Thoracic aorta (tissue), 2 donors: ENCODE results near the gene TNIP3. TPM values are rescaled to one million over a fixed set of nuclear protein-coding genes. Genes with fewer than 3 reads are reported as not detected.

Experiments used
- ATAC-seq: fragments of 150-250 bp; one replicate; pipeline ENCODE4 v1.8.0; 2017; ENCODE audit warnings: low read depth; ENCODE audit not compliant: insufficient number of reproducible peaks, low FRiP score
- DNase-seq: peaks from one replicate; pipeline ENCODE4 v3.0.0-alpha.2; 2020; ENCODE audit warnings: low spot score
- H3K27ac ChIP-seq, 2 donors: fragments of 200-600 bp; sonication (generic); 1 replicate in 1 of 2; 2 replicates in 1 of 2; pipeline ENCODE4 v1.5.1; 2016; ENCODE audit warnings: mild to moderate bottlenecking in 2 of 2, moderate library complexity in 2 of 2
- H3K27me3 ChIP-seq: fragments of 200-600 bp; sonication (generic); replicated peaks from 2 replicates; pipeline ENCODE4 v1.6.0; 2016; ENCODE audit warnings: mild to moderate bottlenecking; ENCODE audit not compliant: insufficient read depth
- H3K36me3 ChIP-seq: fragments of 200-600 bp; sonication (generic); one replicate; pipeline ENCODE4 v1.5.1; 2016
- H3K4me1 ChIP-seq, 2 donors: fragments of 200-600 bp; sonication (generic); 1 replicate in 1 of 2; 2 replicates in 1 of 2; pipeline versions ENCODE4 v1.5.1 to v1.6.0; 2016; ENCODE audit warnings: low read depth in 2 of 2, mild to moderate bottlenecking in 1 of 2; ENCODE audit not compliant: control insufficient read depth in 1 of 2
- H3K4me3 ChIP-seq: fragments of 200-600 bp; sonication (generic); 2 replicates; pipeline ENCODE4 v1.5.1; 2016; ENCODE audit warnings: mild to moderate bottlenecking
- H3K9me3 ChIP-seq: fragments of 200-600 bp; sonication (generic); 2 replicates; pipeline ENCODE4 v1.5.1; 2016
- total RNA-seq, 2 donors: library from RNA; depleted of rRNA; stranded (reverse); fragments of >200 nt; gene quantifications; one replicate each; pipeline versions ENCODE4 v1.1.0 to v1.2.3, GENCODE V29; 2016
- TF ChIP-seq, protein P1 (sequence below): fragments of 200-600 bp; sonication (generic); IDR thresholded peaks from one replicate; pipeline ENCODE4 v1.5.1; 2019; ENCODE audit warnings: antibody characterized with exemption

TNIP3 gene
- total RNA-seq, 2 donors from 2014 or later: 1.1 TPM; not detected in 1

DNA sequence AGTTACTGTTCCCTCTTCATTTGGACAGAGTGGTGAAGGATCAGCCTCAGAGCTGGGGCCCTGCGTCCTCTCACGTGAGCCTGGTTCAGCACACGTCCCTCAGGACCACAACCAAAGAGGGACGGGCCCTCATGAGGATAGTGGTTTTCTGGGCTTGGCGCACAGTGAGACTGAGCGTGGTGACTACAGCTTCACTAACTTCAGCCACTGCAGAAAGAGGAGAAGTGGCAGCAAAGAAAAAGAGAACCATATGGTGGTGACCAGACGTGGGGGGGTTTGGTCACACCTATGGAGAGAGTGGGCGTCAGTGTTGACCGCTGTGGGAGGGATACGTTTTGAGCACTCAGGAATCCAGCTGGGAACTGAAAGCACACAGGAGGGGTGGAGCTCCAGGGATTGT, 21.8 kb upstream of the TNIP3 start:
- DNase-seq: no peak
- Histone ChIP-seq H3K9me3 (no peaks in the 10 kb centered on the region), H3K27ac (no peak overlapping the region), H3K27me3 (no peaks in the 10 kb centered on the region), H3K4me1 (no peaks in the 10 kb centered on the region), H3K4me3 (no peak overlapping the region), H3K36me3 (no peaks in the 10 kb centered on the region)
- TF ChIP-seq, protein P1, sequence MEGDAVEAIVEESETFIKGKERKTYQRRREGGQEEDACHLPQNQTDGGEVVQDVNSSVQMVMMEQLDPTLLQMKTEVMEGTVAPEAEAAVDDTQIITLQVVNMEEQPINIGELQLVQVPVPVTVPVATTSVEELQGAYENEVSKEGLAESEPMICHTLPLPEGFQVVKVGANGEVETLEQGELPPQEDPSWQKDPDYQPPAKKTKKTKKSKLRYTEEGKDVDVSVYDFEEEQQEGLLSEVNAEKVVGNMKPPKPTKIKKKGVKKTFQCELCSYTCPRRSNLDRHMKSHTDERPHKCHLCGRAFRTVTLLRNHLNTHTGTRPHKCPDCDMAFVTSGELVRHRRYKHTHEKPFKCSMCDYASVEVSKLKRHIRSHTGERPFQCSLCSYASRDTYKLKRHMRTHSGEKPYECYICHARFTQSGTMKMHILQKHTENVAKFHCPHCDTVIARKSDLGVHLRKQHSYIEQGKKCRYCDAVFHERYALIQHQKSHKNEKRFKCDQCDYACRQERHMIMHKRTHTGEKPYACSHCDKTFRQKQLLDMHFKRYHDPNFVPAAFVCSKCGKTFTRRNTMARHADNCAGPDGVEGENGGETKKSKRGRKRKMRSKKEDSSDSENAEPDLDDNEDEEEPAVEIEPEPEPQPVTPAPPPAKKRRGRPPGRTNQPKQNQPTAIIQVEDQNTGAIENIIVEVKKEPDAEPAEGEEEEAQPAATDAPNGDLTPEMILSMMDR: no peak
- ATAC-seq: no peak

DNA sequence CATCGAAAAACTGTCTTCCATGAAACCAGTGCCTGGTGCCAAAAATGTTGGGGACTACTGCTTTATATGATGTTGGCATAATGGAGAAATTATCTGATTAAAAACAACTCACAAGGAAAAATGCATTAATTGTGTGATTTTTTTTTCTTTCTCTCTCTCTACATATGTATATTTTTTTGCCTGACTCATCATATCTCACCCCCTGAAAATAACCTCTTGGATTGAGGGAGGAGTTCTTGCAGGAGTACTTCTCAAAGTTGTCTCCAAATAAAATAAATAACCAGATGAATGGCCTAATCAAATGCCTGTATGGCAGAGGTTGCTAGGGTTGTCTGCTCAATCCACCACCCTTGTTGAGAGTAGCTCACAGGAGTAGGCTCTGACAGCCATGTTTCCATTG, 19.9 kb upstream of the TNIP3 start:
- Histone ChIP-seq H3K9me3 (no peaks in the 10 kb centered on the region), H3K27ac (no peak overlapping the region), H3K36me3 (no peaks in the 10 kb centered on the region), H3K4me3 (no peak overlapping the region), H3K4me1 (no peaks in the 10 kb centered on the region), H3K27me3 (no peaks in the 10 kb centered on the region)
- no peak for ATAC-seq
- DNase-seq: no peak
- TF ChIP-seq, protein P1: no peak

- ATAC-seq (no peak), DNase-seq (no peak)
- Histone ChIP-seq H3K27me3 (no peaks in the 10 kb centered on the region), H3K9me3 (no peaks in the 10 kb centered on the region), H3K27ac (no peak overlapping the region), H3K36me3 (no peaks in the 10 kb centered on the region), H3K4me1 (no peaks in the 10 kb centered on the region), H3K4me3 (no peak overlapping the region)
- TF ChIP-seq, protein P1: no peak
Measured at GRCh38 chr4:121183361-121183760, 19.2 kb upstream of the TNIP3 start.

DNA sequence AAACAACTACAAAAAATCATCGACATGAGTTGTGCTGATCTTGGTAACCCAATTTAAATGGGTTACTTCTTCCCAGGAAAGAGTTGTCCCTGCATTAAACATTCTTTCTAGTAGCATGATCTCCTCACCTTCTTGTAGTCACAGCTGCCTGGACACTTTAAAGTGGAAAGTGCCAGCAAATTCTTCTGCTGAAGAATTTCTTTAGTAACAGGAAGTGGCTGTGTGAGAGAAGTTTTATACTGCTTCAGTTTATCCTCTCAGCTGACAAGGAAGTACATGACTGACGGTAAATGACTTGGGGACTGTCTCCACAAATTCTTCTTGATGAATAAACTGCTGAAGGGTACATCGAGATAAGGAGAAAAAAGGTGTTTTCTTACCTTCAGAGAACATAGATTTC, 18.2 kb upstream of the TNIP3 start:
- H3K4me1 ChIP-seq: no peaks in the 10 kb centered on the region
- H3K4me3 ChIP-seq: peak overlapping the region; percentile 20
- no peaks in the 10 kb centered on the region for H3K9me3 ChIP-seq
- DNase-seq (no peak), ATAC-seq (no peak)
- H3K27me3 ChIP-seq: no peaks in the 10 kb centered on the region
- TF ChIP-seq, protein P1: no peak
- no peaks in the 10 kb centered on the region for H3K36me3 ChIP-seq
- no peak overlapping the region for H3K27ac ChIP-seq

GRCh38 chr4:121181493-121181892, 17.4 kb upstream of the TNIP3 start:
- Histone ChIP-seq H3K4me3 (no peak overlapping the region), H3K36me3 (no peaks in the 10 kb centered on the region), H3K27ac (no peak overlapping the region), H3K4me1 (no peaks in the 10 kb centered on the region), H3K9me3 (no peaks in the 10 kb centered on the region), H3K27me3 (no peaks in the 10 kb centered on the region)
- TF ChIP-seq, protein P1: no peak
- ATAC-seq (no peak), DNase-seq (no peak)
